Hematopoietic multipotent progenitor cell (in vitro differentiated cells): ENCODE data around the gene RBM12. TPM values are rescaled to one million over a fixed set of nuclear protein-coding genes. Genes with fewer than 3 reads are reported as not detected.
A peak's percentile ranks its signal among the peaks of the same experiment; 100 is the strongest.
"Not testable (repeated sequence)": the region's sequence is repeated elsewhere in the genome, so short reads cannot be mapped to it uniquely, and the experiment has no call there.

ENCODE experiments used
- DNase-seq, 3 donors: peaks; one replicate each; pipeline ENCODE4 v3.0.0-alpha.2; 2011 to 2015; ENCODE audit warnings: low read depth in 2 of 3, low spot score in 2 of 3
- total RNA-seq: library from RNA; depleted of rRNA; stranded (reverse); fragments of >200 nt; gene quantifications from one replicate; pipeline ENCODE4 v1.2.3, GENCODE V29; 2012

RBM12 gene
- total RNA-seq, 1 donor: 85.9 TPM

- DNase-seq: peak in 2 of 3 donors; percentile 21 to 26
Observed at GRCh38 chr20:35698298-35699126, 33.8 kb upstream of the RBM12 start.

DNA sequence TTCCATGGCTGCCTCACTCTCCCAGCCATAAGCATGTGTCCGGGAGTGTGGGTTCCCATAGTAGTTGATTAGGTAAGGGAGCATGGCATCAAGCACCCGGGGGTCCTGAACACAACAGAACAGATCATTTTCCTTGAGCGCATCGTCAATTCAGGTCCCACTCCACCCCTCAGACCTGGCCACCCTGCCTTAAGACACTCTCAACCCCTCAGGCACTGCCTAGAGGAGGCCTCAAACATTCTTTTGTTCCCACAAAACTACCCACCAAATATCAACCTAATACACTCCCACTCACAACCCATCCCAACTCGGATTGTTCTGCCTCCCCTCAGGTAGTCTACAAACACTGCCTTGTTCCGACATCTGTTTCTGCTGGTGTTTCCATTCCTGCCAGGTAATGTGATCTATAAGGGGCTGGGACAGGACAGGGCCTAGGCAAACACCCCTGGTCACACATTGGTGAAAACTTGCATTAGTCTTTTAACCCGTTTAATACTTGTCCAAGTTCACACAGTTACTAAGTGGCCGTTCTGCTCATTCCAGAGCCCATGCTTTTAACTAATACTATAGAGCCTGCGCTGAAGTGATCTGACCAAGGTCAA lies 33.1 kb upstream of the RBM12 start:
- no peak for DNase-seq

GRCh38 chr20:35695978-35696377 lies 31.3 kb upstream of the RBM12 start:
- DNase-seq: no peak

DNA sequence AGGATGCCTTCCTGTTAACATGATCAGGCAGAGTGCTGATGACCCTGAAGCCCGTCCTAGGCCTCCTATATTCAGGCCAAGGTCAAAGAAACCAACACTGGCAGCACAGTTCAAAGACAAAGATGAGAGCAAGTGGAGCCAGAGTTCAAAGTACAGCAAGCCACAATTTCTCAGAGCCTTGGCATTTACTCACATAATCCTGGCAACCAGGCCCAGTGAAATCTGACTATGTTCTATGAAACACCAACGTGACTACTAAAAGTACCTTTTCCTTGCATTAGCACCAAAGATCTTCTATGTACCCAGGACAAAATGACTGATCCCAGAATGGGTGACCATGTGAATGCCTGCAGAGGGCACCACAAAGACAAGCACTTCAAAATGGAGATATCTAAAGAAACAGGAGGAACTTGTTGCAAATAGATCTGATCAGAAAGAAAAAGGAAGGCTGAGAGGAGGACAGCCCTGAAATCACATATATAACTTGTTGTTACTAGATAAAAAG lies 30.6 kb upstream of the RBM12 start:
- DNase-seq: no peak

- no peak for DNase-seq
Observed at GRCh38 chr20:35690265-35690664, 25.6 kb upstream of the RBM12 start.

- not testable (repeated sequence) for DNase-seq
Observed at GRCh38 chr20:35686872-35687271, 22.2 kb upstream of the RBM12 start.

DNA sequence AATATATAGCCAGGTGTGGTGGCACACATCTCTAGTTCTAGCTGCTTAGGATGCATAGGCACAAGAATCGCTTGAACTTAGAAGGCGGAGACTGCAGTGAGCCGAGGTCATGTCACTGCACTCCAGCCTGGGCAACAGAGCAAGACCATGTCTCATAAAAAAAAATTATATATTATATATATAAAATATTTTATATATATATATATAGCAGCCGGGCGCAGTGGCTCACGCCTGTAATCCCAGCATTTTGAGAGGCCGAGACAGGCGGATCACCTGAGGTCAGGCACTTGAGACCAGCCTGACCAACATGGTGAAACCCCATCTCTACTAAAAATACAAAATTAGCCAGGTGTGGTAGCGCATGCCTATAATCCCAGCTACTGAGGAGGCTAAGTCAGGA lies 20.7 kb upstream of the RBM12 start:
- DNase-seq: not testable (repeated sequence)

- no peak for DNase-seq
Observed at GRCh38 chr20:35681960-35682359, 17.3 kb upstream of the RBM12 start.

GRCh38 chr20:35680452-35681183 lies 15.9 kb upstream of the RBM12 start:
- DNase-seq: peak in 2 of 3 donors; percentile 43 to 66

- DNase-seq: no peak
Observed at GRCh38 chr20:35674921-35675320, 10.2 kb upstream of the RBM12 start.

- DNase-seq: no peak
Observed at GRCh38 chr20:35673884-35674283, 9.2 kb upstream of the RBM12 start.

GRCh38 chr20:35669681-35670080 lies 5.0 kb upstream of the RBM12 start:
- no peak for DNase-seq

- DNase-seq: no peak
Observed at GRCh38 chr20:35669221-35669620, 4.5 kb upstream of the RBM12 start.

- DNase-seq: no peak
Observed at GRCh38 chr20:35665949-35666288, 1.2 kb upstream of the RBM12 start.

GRCh38 chr20:35663516-35664465 lies 909 bp downstream of the RBM12 start:
- peak; percentile 41 to 64 (median 60) for DNase-seq

DNA sequence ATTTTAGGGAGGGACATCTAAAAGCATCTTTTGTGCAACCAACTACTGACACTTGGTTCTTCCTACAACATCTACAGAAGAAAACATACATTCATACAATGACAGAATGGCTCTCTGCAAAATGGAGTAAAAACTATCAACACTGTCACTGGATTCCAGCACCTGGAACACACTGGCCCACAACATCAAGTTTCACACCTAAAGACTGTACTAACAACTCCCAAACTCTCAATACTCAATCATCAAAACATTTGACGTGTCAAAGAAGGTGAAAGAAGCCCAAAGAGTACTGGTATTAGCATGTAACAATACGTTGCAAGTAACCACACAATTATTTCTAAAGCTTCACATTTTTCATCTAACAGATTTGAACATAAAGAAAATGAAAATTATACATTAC lies 2.1 kb downstream of the RBM12 start:
- no peak for DNase-seq

- no peak for DNase-seq
Observed at GRCh38 chr20:35661908-35662307, 2.8 kb downstream of the RBM12 start.

DNA sequence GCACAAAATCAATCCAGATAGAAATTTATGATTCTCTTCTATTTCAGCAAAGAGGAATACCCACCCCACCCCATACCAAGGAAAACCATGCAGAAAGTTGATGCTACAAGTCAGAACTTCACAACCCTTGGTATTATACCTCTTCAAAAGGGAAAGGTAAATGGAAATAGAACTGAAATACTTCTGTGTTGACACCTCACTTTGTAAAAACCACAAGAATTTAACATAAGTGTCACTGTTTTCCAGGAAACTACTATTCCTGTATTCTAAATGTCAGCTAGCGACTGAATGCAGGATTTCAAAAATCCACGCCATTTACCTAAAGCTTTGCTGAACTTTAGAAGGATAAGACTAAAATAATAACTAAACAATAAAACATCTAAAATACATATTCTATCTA lies 3.6 kb downstream of the RBM12 start:
- no peak for DNase-seq

- DNase-seq: no peak
Observed at GRCh38 chr20:35660122-35660937, 4.4 kb downstream of the RBM12 start.

- peak in 2 of 3 donors; percentile 5 for DNase-seq
Observed at GRCh38 chr20:35657271-35657670, 7.4 kb downstream of the RBM12 start.
